ENCODE measurements around the gene ACBD7. TPM values are rescaled to one million over a fixed set of nuclear protein-coding genes. Genes with fewer than 3 reads are reported as not detected.

The ACBD7 gene
- total and polyA plus RNA-seq, 9 of the 15 experiments (the other 6 are each of a cell fraction or from before 2014, with no cell fraction given) = 0.21 to 3.2 (median 0.84) TPM

DNA sequence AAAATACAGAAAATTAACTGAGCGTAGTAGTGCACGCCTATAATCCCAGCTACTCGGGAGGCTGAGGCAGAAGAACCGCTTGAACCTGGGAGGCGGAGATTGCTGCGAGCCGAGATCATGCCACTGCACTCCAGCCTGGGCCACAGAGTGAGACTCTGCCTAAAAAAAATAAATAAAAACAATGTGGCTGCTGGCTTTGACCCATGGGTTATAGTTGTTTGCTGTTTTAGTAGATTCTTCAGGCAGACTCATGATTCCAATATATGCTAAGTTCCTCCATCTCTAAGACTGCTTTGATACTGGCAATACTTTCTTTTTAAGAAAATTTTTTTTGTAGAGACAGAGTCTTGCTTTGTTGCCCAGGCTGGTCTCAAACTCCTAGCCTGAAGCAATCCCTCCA, 36.5 kb downstream of the ACBD7 start (continued):
- TF ChIP-seq SFPQ (IDR thresholded peaks at IDR 0.05; ENCODE audit: low read depth, low read length) = no peak
- TF ChIP-seq LEF1 (IDR thresholded peaks at IDR 0.05) = no peak
- TF ChIP-seq, protein P1, sequence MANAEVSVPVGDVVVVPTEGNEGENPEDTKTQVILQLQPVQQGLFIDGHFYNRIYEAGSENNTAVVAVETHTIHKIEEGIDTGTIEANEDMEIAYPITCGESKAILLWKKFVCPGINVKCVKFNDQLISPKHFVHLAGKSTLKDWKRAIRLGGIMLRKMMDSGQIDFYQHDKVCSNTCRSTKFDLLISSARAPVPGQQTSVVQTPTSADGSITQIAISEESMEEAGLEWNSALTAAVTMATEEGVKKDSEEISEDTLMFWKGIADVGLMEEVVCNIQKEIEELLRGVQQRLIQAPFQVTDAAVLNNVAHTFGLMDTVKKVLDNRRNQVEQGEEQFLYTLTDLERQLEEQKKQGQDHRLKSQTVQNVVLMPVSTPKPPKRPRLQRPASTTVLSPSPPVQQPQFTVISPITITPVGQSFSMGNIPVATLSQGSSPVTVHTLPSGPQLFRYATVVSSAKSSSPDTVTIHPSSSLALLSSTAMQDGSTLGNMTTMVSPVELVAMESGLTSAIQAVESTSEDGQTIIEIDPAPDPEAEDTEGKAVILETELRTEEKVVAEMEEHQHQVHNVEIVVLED (CRISPR knock-in tag; IDR thresholded peaks at IDR 0.05) = no peak
- no peak for TF ChIP-seq PTRF (tag; IDR thresholded peaks at IDR 0.05)
- no peak for TF ChIP-seq ZKSCAN1 (IDR thresholded peaks at IDR 0.05; ENCODE audit: low read depth, low read length)
- no peak for TF ChIP-seq ZNF699 (CRISPR knock-in tag; IDR thresholded peaks at IDR 0.05; ENCODE audit: insufficient replicate concordance)
- no peak for TF ChIP-seq YY1 (IDR thresholded peaks at IDR 0.05; ENCODE audit: borderline replicate concordance in 1 of 3, control insufficient read depth in 1 of 3, extremely low read depth in 1 of 3, insufficient read depth in 3 of 3, insufficient read length in 1 of 3, insufficient replicate concordance in 2 of 3, low read depth in 1 of 3, low read length in 2 of 3)
- TF ChIP-seq ZNF76 (CRISPR knock-in tag; IDR thresholded peaks at IDR 0.05; ENCODE audit: borderline replicate concordance) = no peak
- no peak for TF ChIP-seq ZNF695 (CRISPR knock-in tag; IDR thresholded peaks at IDR 0.05)
